Stimulated activated CD4-positive, alpha-beta T cell treated with anti-CD3 and anti-CD28 coated beads, Interleukin-12 subunit alpha, Interleukin-12 subunit beta, amount 100 ng/mL, for 48 hours (primary cell): Measurements from ENCODE around the gene CCNL2.
"Not testable (repeated sequence)": the region's sequence is repeated elsewhere in the genome, so short reads cannot be mapped to it uniquely, and the experiment has no call there.

Source experiments
- DNase-seq, 3 donors: peaks; one replicate each; pipeline ENCODE4 v3.0.0-alpha.2; 2020; ENCODE audit warnings: low read depth in 2 of 3, low spot score in 1 of 3

Gene CCNL2

DNA sequence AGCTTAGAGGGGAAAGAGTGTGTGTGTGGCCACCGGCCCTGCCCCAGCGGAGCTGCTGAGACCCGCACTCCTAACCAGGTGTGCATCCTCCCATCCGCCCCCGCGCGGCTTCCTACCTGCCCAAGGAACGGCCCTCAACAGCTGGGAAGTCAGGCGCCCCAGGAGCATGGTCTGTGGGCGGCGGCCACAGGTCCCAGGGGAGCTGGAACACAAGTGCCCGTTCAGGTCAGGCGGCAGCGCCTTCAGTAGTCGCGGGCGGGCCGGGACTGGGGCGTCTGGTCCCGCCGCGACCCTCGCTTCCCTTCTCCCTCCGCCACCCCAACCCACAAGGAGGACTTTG, 24.6 kb downstream of the CCNL2 start:
- DNase-seq: no peak

DNA sequence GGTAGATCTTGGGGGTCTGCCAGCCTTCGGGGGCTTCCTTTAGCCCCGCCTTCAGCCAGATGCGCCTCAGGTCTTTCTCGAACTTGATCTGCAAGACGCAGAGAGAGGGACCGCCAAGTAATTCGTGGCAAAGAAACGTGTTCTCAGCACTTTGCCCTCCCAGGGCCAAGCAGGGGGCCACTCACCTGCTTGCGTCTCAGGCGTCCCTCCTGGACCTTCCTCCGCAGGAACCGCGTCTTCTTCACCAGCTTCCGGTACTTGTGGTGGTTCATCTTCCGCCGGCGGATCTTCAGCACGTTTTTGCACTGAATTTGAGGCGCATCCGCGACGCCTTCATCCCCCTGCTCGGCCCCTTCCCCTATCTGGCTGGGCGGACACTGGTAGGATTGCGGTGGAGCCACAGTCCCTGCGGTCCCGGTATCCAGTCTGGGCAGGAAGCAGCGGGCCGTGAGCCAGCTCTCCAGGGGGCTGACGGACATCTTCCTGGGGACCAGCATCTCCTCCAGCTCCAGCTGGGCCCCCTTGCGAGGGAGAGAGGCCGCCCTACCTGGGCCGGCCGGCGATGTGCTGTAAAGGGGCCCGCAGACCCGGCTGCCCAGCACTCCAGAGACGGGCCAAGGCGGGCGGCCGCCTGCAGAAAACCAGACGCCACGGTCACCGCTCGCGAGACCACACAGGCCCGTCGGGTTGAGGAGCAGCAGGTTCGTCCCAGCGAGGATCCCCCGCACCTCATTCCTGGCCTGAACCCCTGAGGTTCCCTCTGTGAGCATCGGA, 25.1 kb downstream of the CCNL2 start:
- DNase-seq: no peak

DNA sequence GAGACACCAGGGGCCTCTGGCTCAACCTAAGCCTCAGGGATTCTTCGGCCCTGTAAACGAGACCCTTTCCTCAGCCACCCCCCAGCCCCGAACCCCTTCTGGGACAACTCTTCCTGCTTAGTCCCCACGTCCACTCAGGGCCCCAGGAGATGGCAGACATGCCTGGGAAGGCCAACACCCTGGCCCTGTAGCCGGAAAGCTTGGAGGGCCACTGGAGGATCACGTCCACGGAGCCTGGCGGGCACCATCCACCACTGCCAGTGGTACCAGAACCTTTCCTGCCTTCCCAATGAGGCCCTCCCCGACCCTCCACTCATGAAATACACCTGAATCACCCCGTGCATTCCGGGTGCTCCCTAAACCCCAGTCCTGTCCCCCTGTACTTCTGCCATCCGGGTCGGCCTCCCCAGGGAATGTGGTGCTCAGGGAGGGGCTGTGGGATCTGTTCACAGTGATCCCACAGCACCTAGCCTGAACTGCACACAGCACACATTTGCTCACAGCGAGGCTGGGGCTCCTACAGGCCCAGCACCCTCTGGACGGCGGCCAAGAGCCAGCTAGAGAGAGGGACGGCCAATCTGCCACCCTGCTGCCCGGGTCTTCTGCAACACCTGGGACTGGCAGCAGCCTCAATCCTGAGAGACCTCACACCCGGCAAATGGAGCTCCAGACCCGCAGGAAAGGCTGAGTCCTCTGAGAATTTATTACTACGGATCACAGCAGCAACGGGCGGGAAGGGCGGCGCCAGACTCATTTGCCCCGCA, 25.9 kb downstream of the CCNL2 start:
- no peak for DNase-seq

DNA sequence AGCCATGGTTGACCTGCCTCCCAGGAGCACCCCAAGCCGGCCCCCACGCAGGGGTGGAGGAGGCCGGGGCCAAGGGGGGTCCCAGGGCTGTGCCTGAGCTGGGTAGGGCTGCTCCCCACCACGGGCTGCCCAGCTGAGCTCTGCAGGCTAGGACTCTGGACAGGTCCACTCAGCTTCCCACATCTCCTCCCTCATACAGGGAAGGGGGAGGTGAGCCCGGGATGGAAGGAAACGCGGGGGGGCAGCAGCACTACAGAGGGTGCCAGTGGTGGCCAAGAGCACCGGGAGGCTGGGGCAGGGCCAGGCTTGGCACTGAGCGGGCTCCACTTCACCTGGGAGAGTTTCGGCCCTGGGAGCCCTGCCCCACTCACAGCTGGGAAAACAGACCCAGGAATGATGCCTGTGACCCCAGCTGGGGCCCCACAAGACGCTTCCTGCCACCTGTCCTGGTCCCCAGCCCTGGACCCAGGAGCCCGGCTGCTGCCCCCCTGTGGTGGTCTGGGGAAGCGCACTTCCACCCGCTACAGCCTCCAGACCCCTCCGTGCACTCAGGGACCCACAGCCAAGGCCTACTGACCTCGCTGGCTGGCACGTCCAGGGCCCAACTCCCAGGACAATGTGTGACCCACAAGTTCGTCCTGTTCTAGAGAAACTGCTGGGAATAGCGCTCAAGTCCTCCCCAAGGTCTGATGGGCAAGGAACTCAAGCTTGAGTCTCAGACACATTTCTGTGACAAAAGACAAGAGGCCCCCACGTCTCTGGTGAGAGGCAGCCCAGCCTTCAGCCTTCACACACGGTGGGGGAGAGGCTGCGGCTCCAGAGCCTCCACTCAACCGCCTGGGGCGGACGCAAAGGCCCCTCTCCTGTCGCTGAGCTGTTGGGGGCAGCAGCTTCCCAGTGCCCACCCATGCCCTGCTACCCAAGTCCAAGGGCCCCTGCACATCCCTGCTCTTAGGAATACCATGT, 27.1 kb downstream of the CCNL2 start:
- DNase-seq: peak; percentile 53 to 89 (median 72)

DNA sequence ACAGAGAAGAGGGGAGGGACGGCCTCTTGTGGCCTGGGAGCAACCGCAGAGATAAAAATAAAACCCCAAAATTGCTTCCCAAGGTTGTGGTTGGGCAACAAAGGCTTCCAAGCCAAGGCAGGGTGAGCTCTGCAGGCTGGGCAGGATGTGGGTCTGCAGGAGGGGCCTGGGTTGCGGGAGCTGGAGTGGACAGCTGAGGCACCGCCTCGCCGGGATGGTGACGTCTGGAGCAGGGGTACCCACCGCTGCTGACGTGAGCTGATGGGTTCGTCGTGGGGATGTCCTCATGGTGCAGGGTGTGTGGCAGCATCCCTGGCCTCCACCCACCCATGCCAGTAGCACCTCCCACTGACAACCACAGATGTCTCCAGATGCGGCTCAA, 27.8 kb downstream of the CCNL2 start:
- no peak for DNase-seq

DNA sequence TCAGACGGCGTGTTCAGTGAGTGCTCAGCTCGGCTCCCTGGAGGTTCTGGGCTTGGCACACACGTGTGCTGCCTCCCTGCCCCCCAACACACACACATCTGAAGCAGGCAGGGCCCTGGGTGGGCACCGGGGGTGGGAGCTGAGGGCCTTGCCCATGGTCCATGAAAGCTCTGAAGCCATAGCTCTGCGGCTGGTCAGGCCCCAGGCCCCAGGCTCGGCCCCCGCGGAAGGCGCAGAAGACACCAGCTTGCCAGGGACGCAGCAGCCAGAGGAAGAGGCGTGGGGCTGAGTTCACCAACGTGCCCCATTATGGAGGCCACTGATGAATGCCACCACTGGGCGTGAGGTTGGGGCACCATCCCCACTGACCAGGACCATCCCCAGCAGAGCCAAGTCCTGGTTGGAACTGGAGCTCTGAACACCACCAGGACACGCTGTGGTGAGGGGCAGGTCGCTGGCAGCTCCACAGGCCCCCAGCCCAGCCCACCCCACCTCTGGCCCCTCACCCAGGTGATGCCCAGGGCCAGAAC, 28.3 kb downstream of the CCNL2 start:
- no peak for DNase-seq

DNA sequence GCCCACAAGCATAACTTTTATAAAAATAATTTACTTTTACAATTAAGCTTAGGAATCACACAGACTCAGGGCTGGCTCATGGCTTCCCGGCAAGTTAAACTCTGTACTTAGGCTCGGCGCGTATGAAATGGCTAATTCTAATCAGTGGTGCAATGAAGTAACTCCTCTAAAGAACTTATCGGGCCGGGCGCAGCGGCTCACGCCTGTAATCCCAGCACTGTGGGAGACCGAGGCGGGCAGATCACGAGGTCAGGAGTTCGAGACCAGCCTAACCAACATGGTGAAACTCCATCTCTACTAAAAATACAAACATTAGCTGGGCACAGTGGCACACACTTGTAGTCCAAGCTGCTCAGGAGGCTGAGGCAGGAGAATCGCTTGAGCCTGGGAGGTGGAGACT, 29.0 kb downstream of the CCNL2 start:
- not testable (repeated sequence) for DNase-seq

DNA sequence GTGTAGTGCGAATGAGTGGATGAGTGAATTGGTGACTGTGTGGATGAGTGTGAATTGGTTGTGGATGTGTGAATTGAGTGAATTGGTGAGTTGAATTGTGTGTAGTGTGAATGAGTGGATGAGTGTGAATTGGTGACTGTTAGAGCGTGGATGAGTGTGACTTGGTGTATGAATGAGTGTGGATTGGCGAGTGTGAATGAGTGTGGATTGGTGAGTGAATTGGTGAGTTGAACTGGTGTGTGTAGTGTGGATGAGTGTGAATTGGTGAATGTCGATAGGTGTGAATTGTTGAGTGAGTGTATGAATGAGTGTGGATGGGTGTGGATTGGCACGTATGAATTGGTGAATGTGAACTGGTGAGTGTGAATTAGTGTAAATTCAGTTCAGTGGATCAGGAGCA, 31.8 kb downstream of the CCNL2 start:
- no peak for DNase-seq

DNA sequence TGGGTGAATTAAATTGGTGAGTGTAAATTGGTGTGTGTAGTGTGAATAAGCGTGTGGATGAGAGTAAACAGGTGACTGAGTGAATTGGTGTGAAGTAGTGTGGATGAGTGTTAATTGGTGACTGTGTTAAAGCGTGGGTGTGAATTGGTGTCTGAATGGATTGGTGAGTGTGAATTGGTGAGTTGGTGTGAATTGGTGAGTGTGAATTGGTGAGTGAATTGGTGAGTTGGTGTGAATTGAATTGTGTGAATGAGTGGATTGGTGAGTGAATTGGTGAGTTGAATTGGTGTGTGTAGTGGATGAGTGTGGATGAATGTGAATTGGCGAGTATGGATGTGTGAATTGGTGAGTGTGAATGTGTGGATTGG, 32.5 kb downstream of the CCNL2 start:
- no peak for DNase-seq

DNA sequence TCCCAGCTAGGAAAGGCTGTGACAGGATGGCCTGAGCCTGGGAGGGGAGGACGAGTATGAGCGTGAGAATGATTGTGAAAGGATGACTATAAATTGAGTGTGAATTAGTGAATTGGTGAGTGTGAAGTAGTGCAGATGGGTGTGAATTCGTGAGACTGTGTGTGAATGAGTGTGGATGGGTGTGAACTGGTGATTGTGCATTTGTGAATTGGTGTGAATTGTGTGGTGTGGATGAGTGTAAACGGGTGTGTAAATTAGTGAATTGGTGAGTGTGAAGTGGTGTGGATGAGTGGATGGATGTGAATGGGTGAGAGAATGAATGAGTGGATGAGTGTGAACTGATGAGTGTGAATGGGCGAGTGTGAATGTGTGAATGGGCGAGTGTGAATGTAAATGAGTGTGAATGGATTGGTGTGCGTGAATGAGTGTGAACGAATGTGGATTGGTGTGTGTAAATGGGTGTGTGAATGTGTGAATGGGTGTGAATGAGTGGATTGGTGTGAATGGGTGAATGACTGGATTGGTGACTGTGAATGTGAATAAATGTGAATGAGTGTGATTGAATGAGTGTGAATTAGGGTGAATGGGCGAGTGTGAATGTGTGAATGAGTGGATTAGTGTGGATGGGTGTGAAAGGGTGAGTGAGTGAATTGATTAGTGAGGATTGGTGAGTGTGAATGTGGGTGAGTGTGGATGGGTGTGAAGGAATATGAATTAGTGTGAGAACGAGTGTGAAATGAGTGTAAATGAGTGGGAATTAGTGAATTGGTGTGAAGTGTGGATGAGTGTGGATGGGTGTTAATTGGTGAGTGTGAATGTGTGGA, 33.0 kb downstream of the CCNL2 start:
- no peak for DNase-seq

DNA sequence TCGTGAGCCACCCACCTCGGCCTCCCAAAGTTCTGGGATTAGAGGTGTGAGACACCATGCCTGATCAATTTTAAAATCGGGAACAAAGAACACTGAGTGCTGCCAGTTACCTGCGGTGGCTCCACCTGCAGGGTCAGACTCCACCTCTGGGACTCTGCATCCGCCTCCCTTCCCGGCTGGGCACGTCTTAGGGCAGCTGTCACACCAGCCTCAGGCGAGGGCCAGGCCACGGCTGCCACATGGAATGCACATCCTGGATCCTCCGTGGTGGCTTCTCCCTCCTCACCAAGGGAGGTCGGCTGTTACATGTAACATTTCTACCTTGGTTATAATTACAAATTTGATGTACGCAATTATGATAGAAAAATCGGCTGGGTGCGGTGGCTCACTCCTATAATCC, 34.9 kb downstream of the CCNL2 start:
- DNase-seq: no peak

DNA sequence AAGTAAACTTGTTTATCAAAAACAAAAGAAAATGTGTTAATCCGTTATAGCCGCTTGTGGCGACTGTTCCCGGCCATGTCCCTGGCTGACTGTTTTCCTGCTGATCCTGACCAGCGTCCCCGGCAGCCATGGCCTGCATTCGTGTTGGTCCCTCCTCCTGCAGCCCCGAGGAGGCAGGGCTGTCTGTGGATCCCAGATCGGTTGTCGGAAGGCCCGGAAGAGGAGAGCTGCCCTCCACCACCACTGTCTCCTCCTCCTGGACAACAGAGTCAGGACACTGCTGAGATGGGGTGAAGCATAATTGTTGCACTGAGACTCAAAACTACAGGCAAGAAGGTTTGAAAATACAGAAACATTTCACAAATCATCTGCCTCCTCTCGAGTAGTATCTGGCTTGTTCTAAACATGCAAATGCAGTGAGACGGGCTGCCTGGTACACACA, 37.1 kb downstream of the CCNL2 start:
- DNase-seq: no peak

DNA sequence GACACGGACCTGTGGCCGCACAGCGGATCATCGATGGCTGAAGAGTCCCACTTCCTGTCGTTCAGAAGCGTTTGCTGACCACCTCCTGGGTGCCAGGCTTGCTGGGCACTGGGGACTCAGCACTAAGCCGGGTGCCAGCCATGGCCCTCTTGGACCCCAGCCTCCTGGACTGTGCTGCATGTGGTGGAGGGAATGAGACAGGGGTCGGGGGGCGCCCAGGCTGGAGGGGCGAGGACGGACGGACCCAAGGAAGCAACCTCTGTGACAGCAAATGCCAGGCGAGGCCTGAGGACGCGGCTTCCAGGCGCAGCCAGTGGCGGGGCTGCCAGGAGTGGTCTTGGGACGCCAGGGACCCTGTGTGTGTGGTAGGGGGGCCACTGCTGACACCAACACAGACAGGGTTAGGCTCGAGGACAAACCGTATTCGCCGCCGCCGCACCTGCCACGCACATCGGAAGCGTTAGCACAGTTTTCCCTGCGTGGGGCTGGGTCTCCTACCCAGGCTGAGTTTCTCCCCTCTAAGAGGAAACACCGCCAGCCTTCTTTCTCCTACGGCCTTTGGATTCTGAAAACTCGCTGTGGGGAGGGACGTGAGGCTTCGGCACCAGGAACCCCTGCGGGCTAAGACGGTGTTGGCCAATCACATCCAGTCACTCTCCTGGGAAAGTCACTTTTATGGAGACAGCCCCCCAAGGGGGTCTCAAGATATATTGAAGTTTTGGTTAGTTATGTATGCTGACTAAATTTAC, 37.7 kb downstream of the CCNL2 start:
- DNase-seq: no peak

DNA sequence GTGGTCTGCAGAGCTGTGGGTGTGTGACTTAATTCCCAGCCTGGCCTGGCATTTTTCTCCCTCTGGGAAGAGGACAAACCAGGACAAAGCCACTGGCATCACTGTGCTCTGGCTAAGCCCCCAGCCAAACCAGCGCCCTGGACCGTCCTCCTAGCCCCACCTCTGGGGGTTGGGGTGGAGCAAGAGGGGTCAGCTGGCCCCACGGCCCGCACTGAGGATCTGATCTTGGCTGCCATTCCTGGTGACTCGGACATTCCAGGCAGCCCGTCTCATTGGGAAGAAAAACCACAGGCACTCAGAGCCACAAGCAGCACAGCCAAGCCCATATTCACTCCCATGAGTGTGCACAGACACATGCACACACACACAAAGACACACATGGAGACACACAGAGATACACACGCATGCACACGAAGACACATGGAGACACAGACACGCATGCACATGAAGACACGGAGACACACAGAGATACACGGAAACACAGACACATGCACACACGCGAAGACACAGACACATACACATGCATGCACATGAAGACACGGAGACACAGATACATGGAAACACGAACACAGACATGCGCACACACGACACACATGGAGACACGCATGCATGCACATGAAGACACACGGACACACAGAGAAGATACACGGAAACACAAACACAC, 38.5 kb downstream of the CCNL2 start:
- no peak for DNase-seq

DNA sequence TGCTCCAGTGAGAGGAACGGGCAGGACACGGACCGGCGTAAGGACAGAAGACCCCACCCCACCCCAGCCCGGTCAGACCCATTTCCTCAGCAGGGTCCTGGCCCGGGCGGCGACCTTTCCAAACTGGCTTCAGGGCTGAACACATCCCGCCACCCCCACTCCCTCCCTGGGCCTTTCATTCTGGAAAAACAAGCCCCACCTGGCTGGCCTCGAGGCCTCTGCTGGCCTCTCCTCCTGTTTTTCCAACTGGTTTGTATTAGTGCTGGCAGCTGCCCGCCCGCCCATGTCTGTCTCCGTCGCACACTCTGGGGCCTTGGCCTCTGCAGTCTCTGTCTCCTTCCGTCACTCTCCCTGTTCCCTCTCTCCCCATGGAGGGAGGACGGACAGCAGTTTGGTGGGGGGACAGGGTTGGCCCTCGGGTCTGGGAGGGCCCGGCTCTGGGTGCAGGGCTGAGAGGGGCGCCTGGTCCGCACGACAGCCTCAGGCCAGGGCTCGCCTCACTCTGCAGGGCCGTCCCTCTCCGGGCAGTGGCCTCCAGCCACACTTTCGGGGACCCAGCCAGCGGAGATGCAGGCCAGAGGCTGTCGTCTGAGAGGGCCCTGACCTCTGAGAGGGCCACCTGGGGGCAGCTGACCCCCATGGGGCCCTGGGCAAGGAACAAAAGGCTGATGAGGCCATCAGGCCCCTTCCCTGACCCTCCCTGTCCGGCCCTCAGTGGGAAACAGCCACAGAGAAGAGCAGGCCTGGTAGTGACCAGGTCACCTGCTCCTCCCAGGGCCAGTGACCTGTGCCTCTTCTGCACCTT, 39.3 kb downstream of the CCNL2 start:
- no peak for DNase-seq

DNA sequence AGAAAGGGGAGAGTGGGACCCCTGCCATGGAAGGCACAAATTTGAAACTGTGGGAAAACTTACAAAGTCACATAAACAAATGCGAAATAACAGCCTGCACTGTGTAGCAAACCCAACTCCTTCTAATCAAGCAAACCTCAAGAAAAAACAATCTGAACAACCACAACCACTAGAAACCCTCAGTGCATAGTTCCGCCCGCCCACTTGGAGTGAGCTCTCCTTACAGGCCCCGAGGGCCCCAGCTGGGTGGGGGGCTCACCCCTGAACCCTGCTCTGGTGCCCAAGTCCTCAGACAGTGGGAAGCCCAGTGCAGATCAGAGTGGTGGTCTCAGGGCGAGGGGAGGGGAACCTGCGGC, 39.8 kb downstream of the CCNL2 start:
- DNase-seq: no peak

DNA sequence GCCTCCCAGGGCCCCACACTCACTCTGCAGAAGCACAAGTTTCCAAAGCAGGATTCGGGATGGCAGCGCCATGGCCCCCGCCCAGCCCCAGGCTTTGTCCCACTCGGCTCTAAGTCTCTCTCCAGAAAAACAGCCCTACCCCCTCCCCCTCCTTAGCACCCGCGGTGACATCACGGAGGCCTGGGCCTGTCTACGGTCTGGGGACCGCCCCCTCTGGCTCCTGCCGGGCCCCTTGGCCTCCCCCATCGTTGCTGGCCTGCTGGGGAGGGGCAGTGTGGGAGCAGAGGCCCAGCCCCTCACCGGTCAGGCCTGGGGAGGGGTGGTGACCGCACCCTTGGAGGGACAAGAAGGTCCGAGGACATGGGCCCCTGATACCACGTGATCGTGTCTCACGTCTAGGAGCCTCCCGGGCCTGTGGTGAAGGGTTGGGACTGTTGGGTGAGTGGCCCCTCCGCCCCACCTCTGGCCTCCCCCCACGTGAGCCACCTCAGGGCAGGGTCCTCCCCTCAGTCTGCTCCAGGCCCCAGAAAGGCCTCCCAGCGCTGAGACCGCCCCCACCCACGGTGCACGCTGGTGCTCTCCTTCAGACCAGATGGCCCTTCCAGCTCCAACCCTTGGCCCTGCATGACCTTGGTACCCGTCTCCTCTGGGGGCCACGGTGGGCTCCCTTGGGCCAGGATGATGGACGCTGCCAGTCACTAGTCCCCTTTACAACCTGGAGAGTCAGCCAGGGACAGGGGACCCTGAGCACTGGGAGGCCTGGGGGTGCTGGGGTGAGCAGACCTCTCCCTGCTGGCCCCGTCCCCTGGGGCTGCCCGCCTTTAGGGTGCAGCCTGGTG, 40.5 kb downstream of the CCNL2 start, which contains the start of gene MXRA8:
Gene MXRA8, minus strand, starts transcription at position 123 of the 839 bp plus-strand sequence. Its CDS starts 51 bp downstream, at position 72.
- DNase-seq: no peak
